GM18868 (cell line): ENCODE data around the gene SLC39A1.

Source experiments
- ATAC-seq: cut with Tn5 transposase; IDR thresholded peaks from one replicate; pipeline ENCODE4 v1.9.1; 2021; ENCODE audit warnings: mild to moderate bottlenecking, moderate library complexity; ENCODE audit not compliant: unreplicated experiment

The SLC39A1 gene

GRCh38 chr1:153977250-153978240 is 14.2 kb upstream of the SLC39A1 start, which contains the start of gene JTB:
JTB (minus strand) TSS chr1:153977674; CDS start chr1:153977252, 422 bp downstream.
- peak; percentile 78 for ATAC-seq

GRCh38 chr1:153976819-153977249 is 13.5 kb upstream of the SLC39A1 start:
- no peak for ATAC-seq

DNA sequence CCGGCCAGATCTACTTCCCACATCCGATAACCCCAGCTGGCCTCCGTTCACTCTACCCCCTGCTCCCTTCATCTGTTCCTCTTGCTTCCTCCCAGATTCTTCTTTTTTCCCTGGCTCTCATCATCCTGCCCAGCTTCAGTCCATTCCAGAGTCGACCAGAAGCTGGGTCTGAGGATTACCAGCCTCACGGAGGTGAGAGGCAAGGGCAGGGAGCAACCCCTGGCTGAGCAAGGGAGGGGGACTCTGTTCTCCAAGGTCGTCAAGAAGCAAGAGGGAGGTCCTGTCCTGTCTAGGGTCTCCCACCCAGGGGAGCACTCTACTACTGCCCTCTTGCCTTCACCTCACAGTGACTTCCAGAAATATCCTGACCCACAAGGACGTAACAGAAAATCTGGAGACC is 10.2 kb upstream of the SLC39A1 start:
- no peak for ATAC-seq

DNA sequence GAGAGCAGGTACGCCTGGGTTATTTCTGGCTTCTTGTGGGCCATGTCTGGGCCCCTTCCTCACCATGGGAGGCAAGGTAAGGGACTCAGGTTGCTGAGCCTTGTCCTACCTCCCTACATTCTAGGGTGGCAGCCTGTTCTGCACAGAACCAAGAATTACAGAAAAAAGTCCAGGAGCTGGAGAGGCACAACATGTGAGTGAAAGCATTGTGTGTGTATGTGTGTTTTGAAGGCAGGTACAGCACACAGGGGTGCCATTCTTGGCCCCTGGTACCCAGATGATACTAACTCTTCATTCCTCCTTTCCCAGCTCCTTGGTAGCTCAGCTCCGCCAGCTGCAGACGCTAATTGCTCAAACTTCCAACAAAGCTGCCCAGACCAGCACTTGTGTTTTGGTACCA is 9.7 kb upstream of the SLC39A1 start:
- no peak for ATAC-seq

- ATAC-seq: no peak
Observed at GRCh38 chr1:153970346-153970745, 7.0 kb upstream of the SLC39A1 start.

- ATAC-seq: no peak
Observed at GRCh38 chr1:153968972-153969371, 5.6 kb upstream of the SLC39A1 start.

- ATAC-seq: no peak
Observed at GRCh38 chr1:153968408-153968807, 5.1 kb upstream of the SLC39A1 start.

GRCh38 chr1:153968000-153968363 is 4.6 kb upstream of the SLC39A1 start:
- ATAC-seq: no peak

- peak; percentile 79 for ATAC-seq
Observed at GRCh38 chr1:153967107-153967999, 4.0 kb upstream of the SLC39A1 start, which contains the start of gene CREB3L4. CREB3L4 (plus strand) TSS chr1:153967902; CDS start chr1:153968526, 624 bp downstream.

DNA sequence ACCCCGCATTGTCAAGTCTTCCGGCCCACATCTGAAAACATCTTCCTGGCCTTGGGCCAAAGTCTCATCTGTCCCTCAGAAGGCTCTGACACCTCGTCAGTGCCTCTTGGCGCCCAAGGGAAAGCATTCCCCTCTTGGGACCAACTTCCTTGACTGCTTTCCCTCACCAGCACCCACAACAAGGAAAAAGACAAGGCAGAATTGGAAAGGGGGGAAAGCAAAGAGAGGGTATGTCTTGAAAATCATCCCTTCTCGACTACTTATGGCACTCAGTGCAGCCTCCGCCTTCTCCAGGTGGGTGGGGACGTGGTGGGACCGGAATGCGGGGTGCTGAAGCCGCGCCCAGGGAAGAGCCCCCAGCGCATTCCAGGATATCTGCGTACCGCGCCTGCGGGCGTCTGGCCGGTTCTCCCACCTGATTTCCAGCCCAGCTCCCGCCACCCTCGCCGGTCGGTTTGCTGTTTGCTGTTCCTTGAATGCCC is 554 bp upstream of the SLC39A1 start:
- ATAC-seq: no peak

GRCh38 chr1:153962088-153963029 is 978 bp downstream of the SLC39A1 start:
- no peak for ATAC-seq

DNA sequence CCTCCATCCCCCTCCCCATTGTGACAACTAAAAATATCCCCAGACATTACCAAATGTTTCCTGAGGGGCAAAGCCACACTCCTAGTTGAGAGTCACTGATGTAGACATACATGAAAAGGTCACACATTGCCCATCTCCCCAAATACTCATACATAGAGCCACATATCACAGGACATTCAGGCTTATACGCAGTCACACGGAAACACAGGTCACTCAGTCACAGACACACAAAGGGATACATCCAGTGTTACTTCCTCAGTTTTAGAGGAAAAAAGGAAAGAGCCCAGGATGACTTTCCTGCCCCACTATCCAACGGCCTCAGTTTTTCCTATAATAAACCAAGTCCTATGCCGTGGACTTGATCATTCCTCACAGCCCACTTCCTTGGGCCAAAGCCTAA is 1.9 kb downstream of the SLC39A1 start:
- no peak for ATAC-seq

DNA sequence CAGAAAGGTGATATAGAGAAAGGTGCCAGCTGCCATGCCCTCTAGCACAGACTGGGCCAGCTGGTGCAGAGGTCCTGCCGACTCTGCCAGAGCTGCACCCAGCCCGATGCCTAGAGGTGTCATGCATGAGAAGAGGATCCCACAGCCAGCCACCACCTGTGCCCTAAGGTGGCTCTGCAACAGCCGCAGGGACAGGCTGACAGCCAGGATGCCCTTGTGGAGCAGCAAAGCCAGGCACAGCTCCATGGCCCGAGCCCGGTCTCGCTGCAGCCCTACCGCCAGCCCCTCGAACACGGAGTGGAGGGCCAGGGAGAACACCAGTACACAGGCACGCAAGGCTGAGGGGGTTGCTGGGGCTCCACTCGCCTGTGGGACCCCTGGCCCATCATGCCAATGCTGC is 3.1 kb downstream of the SLC39A1 start:
- ATAC-seq: no peak

DNA sequence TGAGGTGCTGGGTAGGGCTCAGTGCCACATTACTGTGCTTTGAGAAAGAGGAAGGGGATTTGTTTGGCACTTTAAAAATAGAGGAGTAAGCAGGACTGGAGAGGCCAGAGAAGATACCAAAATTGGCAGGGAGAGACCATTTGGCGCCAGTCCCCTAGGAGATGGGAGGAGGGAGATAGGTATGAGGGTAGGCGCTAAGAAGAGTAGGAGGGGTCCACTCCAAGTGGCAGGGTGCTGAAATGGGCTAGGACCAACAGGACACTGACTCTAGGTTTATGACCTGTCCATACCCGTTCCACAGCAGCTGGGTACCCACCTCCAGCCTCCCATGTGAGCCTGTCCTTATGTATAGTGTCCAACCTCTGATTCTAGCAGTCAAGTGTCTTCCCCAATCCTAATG is 3.9 kb downstream of the SLC39A1 start:
- ATAC-seq: no peak

DNA sequence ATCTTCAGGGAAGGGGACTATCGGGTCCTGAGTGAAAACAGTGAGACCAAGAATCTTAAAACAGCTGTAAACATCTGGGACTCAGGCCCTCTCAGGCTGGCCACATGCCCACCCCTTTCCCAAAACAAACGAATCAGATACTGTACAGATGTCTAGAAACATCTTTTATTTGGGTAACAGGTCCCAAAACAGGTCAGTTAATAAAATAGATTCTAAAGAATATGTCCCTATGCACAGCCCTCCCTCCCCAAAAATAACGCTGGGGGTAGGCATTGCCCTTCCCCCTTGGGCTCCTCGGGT is 4.4 kb downstream of the SLC39A1 start:
- ATAC-seq: no peak

DNA sequence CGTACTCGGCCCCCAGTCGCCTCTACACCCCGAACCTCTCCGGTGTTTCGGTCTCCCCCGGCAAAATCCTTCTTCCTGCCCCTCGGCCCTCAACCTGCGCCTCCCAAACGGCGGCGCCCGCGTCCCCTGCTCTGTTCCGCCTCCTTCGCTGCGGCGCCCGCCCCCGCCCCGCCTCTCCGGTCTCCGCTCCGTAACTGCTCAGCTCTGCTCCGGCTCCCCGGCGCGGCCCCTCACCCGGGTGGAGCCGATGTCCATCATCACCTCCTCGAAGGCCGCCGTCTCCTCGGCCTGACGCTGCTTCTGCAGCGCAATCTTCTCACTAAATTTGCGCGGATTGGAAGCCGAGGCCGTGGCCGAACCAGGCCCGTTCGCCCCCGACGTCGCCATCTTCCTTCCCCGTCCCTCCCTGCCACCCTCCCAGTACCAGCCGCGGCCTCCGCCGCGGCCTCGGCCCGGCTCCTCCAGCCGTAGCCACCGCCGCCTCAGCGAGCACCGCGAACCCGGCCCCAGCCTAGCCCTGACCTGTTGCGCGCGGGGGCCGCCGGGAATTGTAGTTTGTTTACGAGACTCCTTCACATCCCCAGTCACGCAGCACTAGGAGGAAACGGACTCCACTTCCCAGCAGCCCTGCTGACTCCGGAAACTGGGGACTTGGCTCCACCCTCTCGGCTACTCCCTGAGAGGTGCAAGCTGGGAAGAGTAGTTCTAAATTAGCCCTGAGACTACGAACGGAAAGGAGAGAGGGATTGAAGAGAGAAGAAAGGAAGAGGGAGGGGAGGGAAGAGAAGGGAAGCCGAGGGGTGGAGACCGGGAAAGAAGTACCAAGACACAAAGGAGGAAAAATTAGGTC is 5.0 kb downstream of the SLC39A1 start, which contains the start of gene CRTC2:
Gene CRTC2 (minus strand): TSS at position 502 of the 850 bp plus-strand sequence. CDS start 115 bp downstream, at position 387.
- peak; percentile 73 for ATAC-seq

DNA sequence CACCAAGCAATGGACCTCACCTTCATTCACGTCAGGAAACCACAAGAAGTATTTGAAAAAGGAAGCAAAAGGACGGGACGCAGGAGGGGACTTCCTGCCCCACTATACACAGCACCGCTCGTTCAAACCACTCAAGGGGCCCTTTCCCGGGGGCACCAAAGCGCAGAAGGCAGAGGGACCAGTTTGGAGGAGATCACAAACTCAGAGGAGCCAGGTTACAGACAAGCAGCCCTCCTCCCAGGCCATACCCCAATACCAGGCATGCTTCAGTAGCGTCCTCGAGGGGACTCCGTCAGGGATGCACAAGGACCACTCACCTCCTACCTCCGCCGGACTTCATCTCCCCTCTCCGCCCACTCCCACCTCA is 5.6 kb downstream of the SLC39A1 start:
- ATAC-seq: peak; percentile 16

DNA sequence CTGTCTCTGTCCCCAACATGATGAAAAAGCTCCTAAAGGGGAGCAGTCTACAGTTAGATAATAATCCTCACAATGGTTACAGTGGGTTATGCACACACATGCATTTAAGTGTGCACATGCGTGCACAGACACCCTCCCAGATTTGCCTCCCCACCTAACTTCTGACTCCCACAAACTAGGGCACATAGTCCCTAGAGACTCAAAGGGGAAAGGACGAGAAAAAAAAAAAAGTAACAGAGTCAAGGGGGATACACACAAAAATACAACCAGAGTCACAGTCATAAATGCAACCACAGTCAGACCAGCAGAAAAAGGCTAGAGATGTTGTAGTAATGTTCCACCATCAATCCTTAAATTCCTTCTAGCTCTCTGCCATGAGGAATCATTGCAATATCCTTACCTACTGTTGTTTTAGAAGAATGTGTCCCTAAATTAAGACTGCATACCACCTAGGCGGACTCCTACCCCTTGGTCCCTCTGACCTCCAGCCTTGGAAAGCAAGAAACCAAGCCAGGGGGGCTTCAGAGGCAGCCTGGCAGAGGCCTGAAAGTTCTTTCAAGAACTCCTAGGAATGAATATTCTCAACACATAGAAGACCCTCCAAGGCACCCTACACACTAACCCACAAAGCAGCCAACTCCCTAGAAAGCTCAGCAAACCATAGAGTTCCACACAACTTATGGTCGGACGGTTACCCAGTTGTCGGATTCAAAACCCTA is 6.2 kb downstream of the SLC39A1 start:
- no peak for ATAC-seq

GRCh38 chr1:153954826-153955225 is 8.5 kb downstream of the SLC39A1 start:
- no peak for ATAC-seq
